Peyer's patch (tissue), 4 donors: ENCODE results near the gene GSDMA. TPM values are rescaled to one million over a fixed set of nuclear protein-coding genes. Genes with fewer than 3 reads are reported as not detected.

Experiments used
- DNase-seq, 3 donors: peaks; one replicate each; pipeline ENCODE4 v3.0.0-alpha.2; 2017 to 2019
- H3K27ac ChIP-seq, 4 donors: fragments of 200-600 bp; sonication (generic); one replicate each; pipeline ENCODE4 v1.5.1; 2016 to 2019
- H3K27me3 ChIP-seq, 2 donors: fragments of 200-600 bp; sonication (generic); one replicate each; pipeline ENCODE4 v1.5.1; 2019
- H3K36me3 ChIP-seq, 3 donors: fragments of 200-600 bp; sonication (generic); one replicate each; pipeline ENCODE4 v1.5.1; 2016 to 2019
- H3K4me1 ChIP-seq, 4 donors: fragments of 200-600 bp; sonication (generic); one replicate each; pipeline ENCODE4 v1.5.1; 2016 to 2019
- H3K4me3 ChIP-seq, 4 donors: fragments of 200-600 bp; sonication (generic); 1 replicate in 3 of 4; 2 replicates in 1 of 4; pipeline ENCODE4 v1.5.1; 2016 to 2019; ENCODE audit warnings: mild to moderate bottlenecking in 1 of 4
- H3K9me3 ChIP-seq, 4 donors: fragments of 200-600 bp; sonication (generic); one replicate each; pipeline ENCODE4 v1.5.1; 2016 to 2019; ENCODE audit warnings: mild to moderate bottlenecking in 1 of 4
- CTCF ChIP-seq, 6 experiments: fragments of 450-650 bp in 4 of 6; fragments of 200-600 bp in 2 of 6; sonication (generic) in 1 of 6; IDR thresholded peaks; one replicate each; pipeline ENCODE4 v1.5.1; 2017 to 2019; ENCODE audit warnings: antibody characterized with exemption in 6 of 6, mild to moderate bottlenecking in 3 of 6, moderate library complexity in 1 of 6
- POLR2A ChIP-seq, 2 donors: fragments of 450-650 bp; IDR thresholded peaks; one replicate each; pipeline ENCODE4 v1.5.1; 2017; ENCODE audit warnings: antibody characterized with exemption in 2 of 2, mild to moderate bottlenecking in 2 of 2, moderate library complexity in 2 of 2
- total RNA-seq, 4 donors: library from RNA; depleted of rRNA; stranded (reverse); fragments of >200 nt; gene quantifications; one replicate each; pipeline ENCODE4 v1.1.0, GENCODE V29; 2016

The GSDMA gene
- total RNA-seq, 4 donors from 2014 or later: 1.6 to 3.3 TPM; not detected in 2

DNA sequence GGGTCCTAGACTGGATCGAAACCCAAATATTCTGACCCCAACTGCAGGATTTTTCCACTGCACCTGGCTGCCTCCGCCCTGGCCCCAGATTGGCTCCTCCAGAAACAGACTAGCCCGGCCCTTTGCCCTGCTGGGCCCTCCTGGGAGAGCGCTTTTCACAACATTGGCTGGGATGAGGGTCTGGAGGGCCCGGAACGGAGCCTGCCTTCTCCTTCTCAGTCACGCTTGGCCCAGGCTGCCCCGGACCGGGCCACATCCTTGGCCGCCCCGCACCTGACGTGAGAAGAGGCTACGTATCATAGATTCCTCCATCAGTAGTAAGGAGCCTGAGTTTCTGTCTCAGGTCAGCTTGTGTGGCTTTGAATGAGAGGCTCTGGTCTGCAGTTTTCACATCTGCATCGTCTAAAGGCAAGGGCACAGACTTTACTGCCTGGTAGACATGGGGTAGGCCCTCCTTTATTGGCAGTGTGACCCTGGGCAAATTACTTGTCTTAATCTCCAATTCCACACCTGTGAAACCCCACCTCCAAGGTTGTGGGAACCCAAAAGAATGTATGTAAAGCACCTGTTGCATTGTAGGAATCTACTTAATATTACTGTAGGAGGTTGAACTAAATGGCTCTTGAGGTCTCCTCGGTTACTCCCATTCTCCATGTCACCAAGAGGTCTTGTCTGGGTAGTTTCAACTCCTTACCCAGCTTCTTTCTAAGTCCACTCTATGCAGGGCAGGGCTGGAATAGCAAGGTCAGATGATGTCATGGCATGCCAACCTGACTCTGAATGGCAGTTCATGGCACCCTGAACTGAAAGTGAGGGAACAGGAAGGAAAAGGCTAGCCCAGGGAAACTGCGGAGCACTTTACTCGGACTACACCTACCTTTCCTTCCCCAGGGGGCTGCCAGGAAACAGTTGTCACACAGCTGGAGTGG lies 34.6 kb upstream of the GSDMA start:
- H3K36me3 ChIP-seq: peaks cover 0 to 9% (median 0%) of the 10 kb centered on the region in 3 donors
- H3K27ac ChIP-seq: peak overlapping the region; percentile 84 to 90 (median 87)
- TF ChIP-seq POLR2A (IDR thresholded peaks at IDR 0.05) (no peak), CTCF (IDR thresholded peaks at IDR 0.05) (peak in 1 of 6 experiments; percentile 10)
- H3K27me3 ChIP-seq: no peaks in the 10 kb centered on the region
- peaks cover 0 to 37% (median 16%) of the 10 kb centered on the region in 4 donors for H3K4me1 ChIP-seq
- H3K4me3 ChIP-seq: peak overlapping the region; percentile 75 to 90 (median 88)
- peak in 2 of 3 donors; percentile 66 to 70 for DNase-seq
- no peaks in the 10 kb centered on the region for H3K9me3 ChIP-seq

- Histone ChIP-seq H3K4me3 (peak overlapping the region in 2 of 4 donors; percentile 75 to 89), H3K27me3 (no peaks in the 10 kb centered on the region), H3K9me3 (no peaks in the 10 kb centered on the region), H3K4me1 (peaks cover 0 to 37% (median 16%) of the 10 kb centered on the region in 4 donors), H3K27ac (peak overlapping the region in 3 of 4 donors; percentile 84 to 90 (median 89)), H3K36me3 (peaks cover 0 to under 1% (median 0%) of the 10 kb centered on the region in 3 donors)
- TF ChIP-seq POLR2A (IDR thresholded peaks at IDR 0.05) (no peak), CTCF (IDR thresholded peaks at IDR 0.05) (no peak)
- no peak for DNase-seq
Observed at GRCh38 chr17:39928858-39929645, 33.8 kb upstream of the GSDMA start.

GRCh38 chr17:39929646-39930407 lies 33.0 kb upstream of the GSDMA start:
- Histone ChIP-seq H3K9me3 (no peaks in the 10 kb centered on the region), H3K36me3 (no peaks in the 10 kb centered on the region), H3K27me3 (no peaks in the 10 kb centered on the region), H3K27ac (no peak overlapping the region), H3K4me1 (peaks cover 0 to 31% (median 16%) of the 10 kb centered on the region in 4 donors), H3K4me3 (no peak overlapping the region)
- no peak for TF ChIP-seq POLR2A (IDR thresholded peaks at IDR 0.05)
- no peak for TF ChIP-seq CTCF (IDR thresholded peaks at IDR 0.05)
- DNase-seq: no peak

GRCh38 chr17:39933912-39934311 lies 28.9 kb upstream of the GSDMA start:
- TF ChIP-seq POLR2A (IDR thresholded peaks at IDR 0.05): no peak
- no peak for TF ChIP-seq CTCF (IDR thresholded peaks at IDR 0.05)
- Histone ChIP-seq H3K4me1 (peaks cover 0 to 2% (median 0%) of the 10 kb centered on the region in 4 donors), H3K4me3 (no peak overlapping the region), H3K27me3 (no peaks in the 10 kb centered on the region), H3K36me3 (no peaks in the 10 kb centered on the region), H3K27ac (no peak overlapping the region), H3K9me3 (no peaks in the 10 kb centered on the region)
- DNase-seq: no peak

- Histone ChIP-seq H3K4me3 (no peak overlapping the region), H3K4me1 (peaks cover 0 to 3% (median under 1%) of the 10 kb centered on the region in 4 donors), H3K27ac (no peak overlapping the region), H3K27me3 (no peaks in the 10 kb centered on the region), H3K9me3 (no peaks in the 10 kb centered on the region), H3K36me3 (no peaks in the 10 kb centered on the region)
- no peak for DNase-seq
- TF ChIP-seq CTCF (IDR thresholded peaks at IDR 0.05) (no peak), POLR2A (IDR thresholded peaks at IDR 0.05) (no peak)
Observed at GRCh38 chr17:39934324-39934723, 28.5 kb upstream of the GSDMA start.
